Skeletal muscle tissue (tissue), 4 donors: Measurements from ENCODE around the gene LILRA2. TPM values are rescaled to one million over a fixed set of nuclear protein-coding genes. Genes with fewer than 3 reads are reported as not detected.
"Not testable (repeated sequence)": the region's sequence is repeated elsewhere in the genome, so short reads cannot be mapped to it uniquely, and the experiment has no call there.

ENCODE experiments used
- H3K27ac ChIP-seq: one replicate; pipeline ENCODE4 v1.7.0; 2013; ENCODE audit warnings: mild to moderate bottlenecking, low read depth, low read length, inconsistent platforms
- H3K27me3 ChIP-seq, 3 donors: one replicate each; pipeline ENCODE4 v1.7.0; 2013; ENCODE audit warnings: low read length in 3 of 3; ENCODE audit not compliant: control insufficient read depth in 3 of 3, insufficient read depth in 3 of 3
- H3K36me3 ChIP-seq, 3 donors: one replicate each; pipeline ENCODE4 v1.7.0; 2013; ENCODE audit warnings: low read length in 3 of 3; ENCODE audit not compliant: control insufficient read depth in 3 of 3, insufficient read depth in 3 of 3
- H3K4me1 ChIP-seq, 3 donors: one replicate each; pipeline ENCODE4 v1.7.0; 2013; ENCODE audit warnings: low read length in 3 of 3, mild to moderate bottlenecking in 3 of 3; ENCODE audit not compliant: control insufficient read depth in 3 of 3, insufficient read depth in 3 of 3
- H3K4me3 ChIP-seq, 3 donors: one replicate each; pipeline ENCODE4 v1.7.0; 2013; ENCODE audit warnings: low read length in 3 of 3
- H3K9ac ChIP-seq, 3 donors: one replicate each; pipeline ENCODE4 v1.7.0; 2013; ENCODE audit warnings: low read length in 3 of 3, mild to moderate bottlenecking in 3 of 3, moderate library complexity in 2 of 3, low read depth in 1 of 3
- H3K9me3 ChIP-seq, 3 donors: one replicate each; pipeline ENCODE4 v1.7.0; 2013; ENCODE audit warnings: low read length in 3 of 3; ENCODE audit not compliant: control insufficient read depth in 3 of 3
- total RNA-seq: library from RNA; depleted of rRNA; stranded (reverse); fragments of >200 nt; gene quantifications from one replicate; pipeline ENCODE4 v1.2.3, GENCODE V29; 2014
- donor health status: Osteomylitis.

Gene LILRA2
- total RNA-seq, 1 donor from 2014 or later, result 1.0 TPM

DNA sequence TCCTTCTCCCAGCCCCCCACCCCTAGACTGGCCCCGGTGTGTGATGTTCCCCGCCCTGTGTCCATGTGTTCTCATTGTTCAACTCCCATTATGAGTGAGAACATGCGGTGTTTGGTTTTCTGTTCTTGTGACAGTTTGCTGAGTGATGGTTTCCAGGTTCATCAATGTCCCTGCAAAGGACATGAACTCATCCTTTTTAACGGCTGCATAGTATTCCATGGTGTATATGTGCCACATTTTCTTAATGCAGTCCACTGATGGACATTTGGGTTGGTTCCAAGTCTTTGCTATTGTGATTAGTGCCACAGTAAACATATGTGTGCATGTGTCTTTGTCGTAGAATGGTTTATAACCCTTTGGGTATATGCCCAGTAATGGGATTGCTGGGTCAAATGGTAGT lies 4.7 kb downstream of the LILRA2 start:
- H3K4me3 ChIP-seq, H3K27ac ChIP-seq, H3K9me3 ChIP-seq, H3K9ac ChIP-seq, H3K27me3 ChIP-seq, H3K36me3 ChIP-seq, H3K4me1 ChIP-seq: not testable (repeated sequence)

GRCh38 chr19:54586397-54586796 lies 12.8 kb downstream of the LILRA2 start:
- no peaks in the 10 kb centered on the region for H3K4me1 ChIP-seq
- no peak overlapping the region for H3K27ac ChIP-seq
- H3K9me3 ChIP-seq, result peaks cover 2 to 5% (median 2%) of the 10 kb centered on the region in 3 donors
- no peak overlapping the region for H3K9ac ChIP-seq
- no peaks in the 10 kb centered on the region for H3K27me3 ChIP-seq
- H3K4me3 ChIP-seq, result no peak overlapping the region
- no peaks in the 10 kb centered on the region for H3K36me3 ChIP-seq

- Histone ChIP-seq H3K27me3 (no peaks in the 10 kb centered on the region), H3K27ac (no peak overlapping the region), H3K4me1 (no peaks in the 10 kb centered on the region), H3K9me3 (peaks cover 2 to 5% (median 4%) of the 10 kb centered on the region in 3 donors), H3K4me3 (no peak overlapping the region), H3K9ac (no peak overlapping the region), H3K36me3 (no peaks in the 10 kb centered on the region)
These were observed 13.4 kb downstream of the LILRA2 start for GRCh38 chr19:54587026-54587425.

DNA sequence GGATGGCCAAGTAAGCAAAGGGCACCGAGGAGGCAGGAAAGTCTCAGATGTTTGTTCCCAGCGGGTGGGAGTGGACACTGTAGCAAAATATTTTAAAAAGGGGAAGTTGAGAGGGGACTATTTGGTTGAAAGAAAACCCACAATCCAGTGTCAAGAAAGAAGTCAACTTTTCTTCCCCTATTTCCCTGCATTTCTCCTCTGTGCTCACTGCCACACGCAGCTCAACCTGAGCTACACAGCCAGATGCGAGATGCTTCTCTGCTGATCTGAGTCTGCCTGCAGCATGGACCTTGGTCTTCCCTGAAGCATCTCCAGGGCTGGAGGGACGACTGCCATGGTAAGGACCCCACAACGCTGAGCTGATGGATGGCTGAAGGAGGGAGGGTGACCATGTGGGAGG lies 19.9 kb downstream of the LILRA2 start, which contains the start of gene LILRA1:
Gene LILRA1 (plus strand): TSS at position 188 of the 400 bp plus-strand sequence. CDS start 613 bp downstream, outside the sequence.
- not testable (repeated sequence) for H3K27ac ChIP-seq, H3K9me3 ChIP-seq, H3K4me1 ChIP-seq, H3K27me3 ChIP-seq, H3K36me3 ChIP-seq, H3K9ac ChIP-seq
- peak within 1 kb of the TSS in 1 of 3 donors; percentile 26 for H3K4me3 ChIP-seq

DNA sequence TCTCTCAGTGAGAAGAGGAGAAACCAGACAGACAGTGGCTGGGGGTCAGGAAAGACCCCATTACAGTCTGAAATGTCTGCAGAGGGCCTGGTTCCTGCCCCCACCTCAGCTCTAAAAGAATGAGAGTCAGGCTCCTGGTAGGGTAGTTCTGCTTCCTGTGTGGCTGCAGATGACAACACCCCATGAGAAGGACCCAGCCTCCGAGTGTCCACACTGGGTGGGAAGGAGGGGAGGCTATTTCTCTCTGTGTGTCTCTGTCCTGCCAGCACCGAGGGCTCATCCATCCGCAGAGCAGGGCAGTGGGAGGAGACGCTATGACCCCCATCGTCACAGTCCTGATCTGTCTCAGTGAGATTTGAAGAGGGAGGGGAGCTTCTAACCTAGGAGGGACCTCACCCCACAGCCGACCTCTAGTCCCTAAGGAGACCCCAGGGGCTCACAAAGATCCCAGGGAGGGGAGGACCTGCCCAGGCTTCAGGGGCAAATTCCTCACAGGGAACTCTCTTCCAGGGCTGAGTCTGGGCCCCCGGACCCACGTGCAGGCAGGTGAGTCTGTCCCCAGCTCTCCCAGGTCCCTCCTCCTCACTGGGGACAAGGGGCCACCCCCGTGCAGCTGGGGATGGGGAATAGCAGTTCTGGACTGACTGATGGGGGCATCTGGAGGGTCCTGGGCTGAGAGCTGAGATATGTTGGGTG lies 20.5 kb downstream of the LILRA2 start:
- not testable (repeated sequence) for H3K9me3 ChIP-seq, H3K9ac ChIP-seq, H3K27ac ChIP-seq, H3K36me3 ChIP-seq, H3K27me3 ChIP-seq, H3K4me1 ChIP-seq
- H3K4me3 ChIP-seq, result peak overlapping the region in 1 of 3 donors; percentile 26

DNA sequence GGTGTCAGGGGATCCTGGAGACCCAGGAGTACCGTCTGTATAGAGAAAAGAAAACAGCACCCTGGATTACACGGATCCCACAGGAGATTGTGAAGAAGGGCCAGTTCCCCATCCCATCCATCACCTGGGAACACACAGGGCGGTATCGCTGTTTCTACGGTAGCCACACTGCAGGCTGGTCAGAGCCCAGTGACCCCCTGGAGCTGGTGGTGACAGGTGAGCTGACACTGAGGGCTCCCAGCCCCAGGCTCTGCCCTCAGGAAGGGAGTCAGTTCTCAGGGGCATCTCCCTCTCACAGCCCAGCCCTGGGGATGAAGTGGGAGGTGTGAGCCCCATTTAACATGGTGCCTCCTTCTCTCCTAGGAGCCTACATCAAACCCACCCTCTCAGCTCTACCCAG lies 21.1 kb downstream of the LILRA2 start:
- Histone ChIP-seq H3K4me1 (no peaks in the 10 kb centered on the region), H3K36me3 (no peaks in the 10 kb centered on the region), H3K27ac (no peak overlapping the region), H3K4me3 (no peak overlapping the region), H3K9ac (no peak overlapping the region), H3K27me3 (no peaks in the 10 kb centered on the region), H3K9me3 (peaks cover 2 to 7% (median 3%) of the 10 kb centered on the region in 3 donors)

DNA sequence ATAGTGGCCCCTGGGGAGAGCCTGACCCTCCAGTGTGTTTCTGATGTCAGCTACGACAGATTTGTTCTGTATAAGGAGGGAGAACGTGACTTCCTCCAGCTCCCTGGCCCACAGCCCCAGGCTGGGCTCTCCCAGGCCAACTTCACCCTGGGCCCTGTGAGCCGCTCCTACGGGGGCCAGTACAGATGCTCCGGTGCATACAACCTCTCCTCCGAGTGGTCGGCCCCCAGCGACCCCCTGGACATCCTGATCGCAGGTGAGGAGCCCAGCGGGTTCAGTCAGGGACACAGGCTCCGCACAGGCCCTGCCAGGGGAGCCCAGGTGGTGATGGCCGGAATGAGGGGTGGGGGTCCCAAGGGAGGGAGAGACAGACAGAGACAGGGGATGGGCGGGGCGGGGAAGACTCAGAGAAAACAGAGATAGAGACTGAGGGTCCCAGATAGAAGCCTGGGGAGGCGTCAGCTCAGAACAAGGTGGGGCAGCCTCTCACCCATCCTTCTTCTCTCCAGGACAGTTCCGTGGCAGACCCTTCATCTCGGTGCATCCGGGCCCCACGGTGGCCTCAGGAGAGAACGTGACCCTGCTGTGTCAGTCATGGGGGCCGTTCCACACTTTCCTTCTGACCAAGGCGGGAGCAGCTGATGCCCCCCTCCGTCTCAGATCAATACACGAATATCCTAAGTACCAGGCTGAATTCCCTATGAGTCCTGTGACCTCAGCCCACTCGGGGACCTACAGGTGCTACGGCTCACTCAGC lies 22.3 kb downstream of the LILRA2 start:
- not testable (repeated sequence) for H3K9me3 ChIP-seq, H3K27me3 ChIP-seq, H3K4me1 ChIP-seq, H3K27ac ChIP-seq, H3K4me3 ChIP-seq, H3K9ac ChIP-seq, H3K36me3 ChIP-seq

DNA sequence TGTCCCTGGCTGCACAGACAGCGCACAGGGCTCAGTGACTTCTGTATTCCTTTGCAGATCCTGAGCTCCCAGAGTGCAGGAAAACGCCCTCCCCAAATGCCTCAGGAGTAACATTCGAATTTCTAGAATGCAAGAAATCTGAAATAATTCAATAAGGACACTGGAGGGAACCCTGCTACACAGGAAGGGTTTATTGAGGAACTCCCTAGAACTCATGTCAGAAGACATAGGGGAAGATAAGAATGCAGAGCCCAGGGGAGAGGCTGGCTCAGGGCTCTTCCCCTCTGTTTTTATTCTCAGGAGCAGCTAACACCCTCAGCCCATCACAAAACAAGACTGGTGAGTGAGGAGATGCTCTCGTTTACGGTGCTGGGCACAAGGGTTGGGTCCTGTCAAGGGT lies 26.6 kb downstream of the LILRA2 start:
- no peaks in the 10 kb centered on the region for H3K27me3 ChIP-seq

GRCh38 chr19:54606230-54606629 lies 32.6 kb downstream of the LILRA2 start:
- Histone ChIP-seq H3K27ac (no peak overlapping the region), H3K36me3 (no peaks in the 10 kb centered on the region), H3K9ac (no peak overlapping the region), H3K4me1 (no peaks in the 10 kb centered on the region), H3K4me3 (no peak overlapping the region), H3K9me3 (peaks cover 4 to 7% (median 5%) of the 10 kb centered on the region in 3 donors), H3K27me3 (no peaks in the 10 kb centered on the region)

More for the DNA sequence above, 26.6 kb downstream of the LILRA2 start:
- H3K36me3 ChIP-seq, result no peaks in the 10 kb centered on the region
- H3K4me3 ChIP-seq, result no peak overlapping the region
- peaks cover 0 to 2% (median 0%) of the 10 kb centered on the region in 3 donors for H3K9me3 ChIP-seq
- H3K9ac ChIP-seq, result no peak overlapping the region
- no peak overlapping the region for H3K27ac ChIP-seq
- H3K4me1 ChIP-seq, result no peaks in the 10 kb centered on the region
